IMR-90 (cell line): Measurements from ENCODE around the gene DVL1.

Experiments
- CEBPB ChIP-seq: IDR thresholded peaks from 2 replicates; pipeline ENCODE4 v1.6.1; 2012; ENCODE audit warnings: low read depth, low read length, improper control_type of control experiment
- CHD1 ChIP-seq: IDR thresholded peaks from 2 replicates; pipeline ENCODE4 v1.6.1; 2012; ENCODE audit warnings: low read depth, low read length, improper control_type of control experiment
- CTCF ChIP-seq: conservative IDR thresholded peaks from 2 replicates; pipeline ENCODE4 v1.5.1; 2012; ENCODE audit warnings: mild to moderate bottlenecking, low read depth, low read length, improper control_type of control experiment
- MAFK ChIP-seq: IDR thresholded peaks from 2 replicates; pipeline ENCODE4 v1.6.1; 2012; ENCODE audit warnings: low read depth, low read length, improper control_type of control experiment
- MXI1 ChIP-seq: IDR thresholded peaks from 2 replicates; pipeline ENCODE4 v1.6.1; 2012; ENCODE audit warnings: low read depth, mild to moderate bottlenecking, low read length, moderate library complexity, borderline replicate concordance
- POLR2A ChIP-seq: IDR thresholded peaks from 2 replicates; pipeline ENCODE4 v1.6.1; 2012; ENCODE audit warnings: mild to moderate bottlenecking, low read depth, low read length
- RAD21 ChIP-seq: IDR thresholded peaks from 2 replicates; pipeline ENCODE4 v1.6.1; 2012; ENCODE audit warnings: low read length, improper control_type of control experiment
- RCOR1 ChIP-seq: IDR thresholded peaks from 2 replicates; pipeline ENCODE4 v1.6.1; 2012; ENCODE audit warnings: mild to moderate bottlenecking, low read length, improper control_type of control experiment; ENCODE audit not compliant: insufficient replicate concordance
- RFX5 ChIP-seq: IDR thresholded peaks from 2 replicates; pipeline ENCODE4 v1.8.0; 2012; ENCODE audit warnings: low read depth, mild to moderate bottlenecking, low read length, moderate library complexity
- SMC3 ChIP-seq: fragments of 150-350 bp; IDR thresholded peaks from 2 replicates; pipeline ENCODE4 v1.6.1; 2016; ENCODE audit warnings: low read depth, mild to moderate bottlenecking, antibody characterized with exemption, low read length, moderate library complexity
- USF2 ChIP-seq: fragments of 150-350 bp; IDR thresholded peaks from 2 replicates; pipeline ENCODE4 v1.6.1; 2017; ENCODE audit warnings: mild to moderate bottlenecking, antibody characterized with exemption, low read length, low read depth

- no peak for TF ChIP-seq CTCF
- TF ChIP-seq RCOR1: no peak
- TF ChIP-seq RFX5: no peak
- no peak for TF ChIP-seq CHD1
- no peak for TF ChIP-seq POLR2A
- no peak for TF ChIP-seq CEBPB
- TF ChIP-seq SMC3: no peak
- TF ChIP-seq RAD21: no peak
- TF ChIP-seq MXI1: no peak
- no peak for TF ChIP-seq MAFK
- no peak for TF ChIP-seq USF2
Measured at GRCh38 chr1:1312450-1313314, 36.5 kb downstream of the DVL1 start.
